Motor neuron (in vitro differentiated cells): ENCODE measurements around the gene HSPH1. TPM values are rescaled to one million over a fixed set of nuclear protein-coding genes. Genes with fewer than 3 reads are reported as not detected.

ENCODE experiments used
- ATAC-seq, 8 experiments: fragments of 200-7000 bp; cut with Tn5 transposase; replicated peaks in 6 of 8; 2 replicates each; pipeline ENCODE4 v1.8.0; 2021; ENCODE audit warnings: mild to moderate bottlenecking in 8 of 8, moderate library complexity in 8 of 8
- H3K27ac ChIP-seq, 2 donors: fragments of 250-450 bp; sonication (Bioruptor Pico); 2 replicates each; pipeline ENCODE4 v1.9.0; 2021; ENCODE audit warnings: antibody characterized with exemption in 2 of 2, mild to moderate bottlenecking in 2 of 2, moderate library complexity in 1 of 2
- H3K4me1 ChIP-seq, 2 donors: fragments of 250-450 bp; sonication (Bioruptor Pico); replicated peaks in 1 of 2; 2 replicates each; pipeline ENCODE4 v1.6.1; 2021; ENCODE audit warnings: antibody characterized with exemption in 2 of 2, mild to moderate bottlenecking in 2 of 2, moderate library complexity in 1 of 2
- H3K4me3 ChIP-seq, 5 donors: fragments of 250-450 bp; sonication (Bioruptor Pico); 2 replicates each; pipeline ENCODE4 v1.9.0; 2021; ENCODE audit warnings: antibody characterized with exemption in 5 of 5, mild to moderate bottlenecking in 5 of 5, moderate library complexity in 4 of 5
- WGBS, 10 experiments: fragments of 450-650 bp; shearing (Covaris generic); methylation state at CpG; one replicate each; pipeline ENCODE4 v1.0.0; 2022; 5-methylcytosine and 5-hydroxymethylcytosine counted together
- in situ Hi-C, 9 experiments: fragments of 400-800 bp; cut with MboI; loops; one replicate each; pipeline ENCODE4 v1.15.0; 2021; ENCODE audit warnings: low sequenced_read_pairs in 9 of 9, low pct_unique_long_range_greater_than_20kb in 2 of 9; ENCODE audit not compliant: unreplicated experiment in 9 of 9
- total RNA-seq, 8 experiments: library from RNA; unstranded; fragments of 300-600 nt; gene quantifications; 2 replicates each; pipeline versions ENCODE4 v1.2.3 to v1.2.4, GENCODE V29; 2022

HSPH1 gene
- total RNA-seq, result 100 to 1,000 TPM in 2 of 8 experiments, 10 to 100 TPM in 6; 34.9 to 129 (median 89.0) TPM

DNA sequence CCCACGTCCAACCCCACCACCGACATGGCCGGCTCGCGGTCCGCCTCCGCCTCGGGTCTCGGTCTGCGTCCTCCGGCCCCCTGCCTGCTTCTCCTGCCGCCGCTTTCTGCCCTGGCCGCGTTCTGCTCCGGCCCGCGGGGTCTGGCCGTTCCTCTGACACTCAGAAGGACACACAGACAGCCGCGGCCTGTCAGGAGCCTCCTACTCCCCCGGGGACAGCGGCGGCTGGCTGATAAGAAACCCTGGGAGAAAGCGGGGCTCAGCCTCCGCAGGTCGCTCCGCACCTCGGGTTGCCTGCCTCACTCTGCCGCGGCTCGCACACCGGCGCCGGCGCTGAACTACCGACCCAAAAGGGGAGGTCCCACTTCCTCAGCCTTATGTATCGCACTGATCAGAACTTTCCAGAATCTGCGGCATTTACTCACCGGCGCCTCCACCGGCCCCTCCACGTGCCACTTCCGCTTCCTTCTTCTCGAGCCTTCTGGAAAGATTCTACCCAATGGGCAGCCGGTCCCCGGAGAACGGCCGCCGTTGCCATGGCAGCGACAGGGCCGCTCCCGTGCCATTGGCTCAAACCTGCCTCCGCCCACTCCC lies at the start of gene HSPH1:
Gene HSPH1 (minus strand): TSS at position 348 of the 594 bp plus-strand sequence. CDS start 322 bp downstream, at position 26.
- 0 to 3% (median 1%) methylated on average over 12 to 18 of the region's 54 CpGs; no CpG with 5 or more reads in 5 of the 10 experiments for WGBS, 10 experiments
- in situ Hi-C loops, result no loop called here

DNA sequence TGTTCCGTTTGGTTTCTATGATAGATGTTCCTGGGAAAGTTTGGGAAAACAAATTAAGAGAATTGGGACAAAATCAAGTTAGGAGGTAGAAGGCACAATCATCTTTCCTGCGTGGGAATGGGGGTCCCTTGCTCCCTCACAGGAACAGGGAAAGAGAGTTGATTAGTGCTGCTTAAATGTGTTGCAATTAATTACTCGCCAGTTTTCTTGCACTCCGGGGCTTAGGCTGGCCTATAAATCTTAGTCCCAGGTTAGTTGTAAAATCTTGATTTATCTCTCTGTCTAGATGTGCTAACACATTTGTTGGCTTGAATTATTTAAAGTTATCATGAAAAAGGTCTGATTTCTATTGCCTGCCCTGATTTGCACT lies 48.1 kb upstream of the HSPH1 start:
- WGBS, 10 experiments, result 8 to 80% (median 52%) methylated on average over 1 to 4 of the region's 4 CpGs; no CpG with 5 or more reads in 1 of the 10 experiments
- peak in 1 of 8 experiments; percentile 15 for ATAC-seq
- H3K4me1 ChIP-seq, result peaks cover 27 to 36% of the 10 kb centered on the region in 2 donors
- no peak overlapping the region for H3K27ac ChIP-seq
- no peak overlapping the region for H3K4me3 ChIP-seq
- in situ Hi-C loops, result no loop called here

More for the DNA sequence above, at the start of gene HSPH1:
- Histone ChIP-seq H3K27ac (peak within 1 kb of the TSS; percentile 90 to 92), H3K4me3 (peak within 1 kb of the TSS; percentile 66 to 98 (median 71)), H3K4me1 (peaks cover 10 to 12% of the 10 kb centered on the region in 2 donors)
- peak; percentile 83 to 90 (median 86) for ATAC-seq

DNA sequence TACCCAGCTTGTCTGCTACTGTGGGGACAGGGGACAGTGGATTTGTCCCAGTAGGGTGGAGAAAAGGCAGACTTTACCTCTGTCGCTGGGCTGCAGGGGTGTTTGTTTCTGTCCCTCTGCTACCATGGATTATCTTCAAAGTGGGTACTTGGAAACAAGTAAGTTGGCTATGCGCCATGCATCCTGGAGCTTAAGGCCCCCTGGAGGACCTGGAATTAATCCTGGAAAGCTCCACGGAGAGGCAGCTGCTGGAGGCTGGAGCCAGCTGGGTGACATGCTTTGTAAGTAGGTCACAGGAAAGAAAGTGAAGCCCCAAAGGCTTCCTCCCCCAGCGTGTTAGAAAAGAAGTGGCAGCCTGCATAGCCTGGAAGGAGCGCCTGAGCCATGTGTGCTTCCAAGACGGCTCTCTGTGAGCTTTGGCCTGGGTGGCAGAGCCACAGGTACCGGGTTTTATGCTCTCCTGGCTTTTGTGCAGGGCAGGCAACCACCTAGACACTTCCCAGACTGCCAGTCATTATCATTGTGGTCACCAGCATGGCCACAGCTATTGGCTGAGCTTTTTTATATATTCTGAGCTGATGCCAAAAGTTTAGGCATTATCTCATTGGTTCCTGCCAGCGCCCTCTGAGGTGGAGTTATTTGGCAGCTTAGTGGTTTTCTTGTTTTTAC lies 47.6 kb upstream of the HSPH1 start:
- Histone ChIP-seq H3K4me1 (peaks cover 28 to 37% of the 10 kb centered on the region in 2 donors), H3K4me3 (no peak overlapping the region), H3K27ac (peak overlapping the region in 1 of 2 donors; percentile 7)
- in situ Hi-C loops, result no loop called here
- ATAC-seq, result peak; percentile 18 to 89 (median 59)
- WGBS, 10 experiments, result 5 to 45% (median 10%) methylated on average over 2 to 7 of the region's 8 CpGs; no CpG with 5 or more reads in 5 of the 10 experiments

DNA sequence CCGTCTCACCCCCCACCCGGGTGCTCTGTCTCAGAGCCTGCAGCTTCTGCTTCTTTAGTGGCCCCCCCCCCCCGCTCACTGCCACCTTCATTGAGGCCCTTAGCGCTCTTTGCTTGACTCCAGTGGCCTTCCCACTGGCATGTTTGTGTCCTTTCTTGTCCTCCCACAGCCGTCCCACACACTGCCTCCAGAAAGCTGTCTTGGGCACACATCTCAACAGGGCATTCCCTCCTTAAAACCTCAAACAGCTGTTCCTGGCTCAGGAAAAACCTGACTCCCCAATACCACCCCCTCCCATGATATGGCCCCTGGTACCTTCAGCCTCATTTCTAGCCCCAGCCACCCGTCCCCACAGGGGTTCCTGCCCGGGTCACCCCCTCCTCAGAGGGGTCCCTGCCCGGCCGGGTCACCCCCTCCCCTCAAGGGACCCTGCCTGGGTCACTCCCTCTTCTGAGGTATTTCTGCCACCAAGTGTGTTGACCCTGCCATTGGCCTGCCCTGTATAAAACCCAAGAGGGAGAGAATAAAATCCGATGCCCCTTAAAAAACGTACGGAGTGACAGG lies 46.9 kb upstream of the HSPH1 start:
- peaks cover 23 to 36% of the 10 kb centered on the region in 2 donors for H3K4me1 ChIP-seq
- in situ Hi-C loops, result no loop called here
- WGBS, 10 experiments, result 60 to 93% (median 80%) methylated on average over 1 to 3 of the region's 12 CpGs; no CpG with 5 or more reads in 7 of the 10 experiments
- H3K27ac ChIP-seq, result no peak overlapping the region
- no peak for ATAC-seq
- no peak overlapping the region for H3K4me3 ChIP-seq

DNA sequence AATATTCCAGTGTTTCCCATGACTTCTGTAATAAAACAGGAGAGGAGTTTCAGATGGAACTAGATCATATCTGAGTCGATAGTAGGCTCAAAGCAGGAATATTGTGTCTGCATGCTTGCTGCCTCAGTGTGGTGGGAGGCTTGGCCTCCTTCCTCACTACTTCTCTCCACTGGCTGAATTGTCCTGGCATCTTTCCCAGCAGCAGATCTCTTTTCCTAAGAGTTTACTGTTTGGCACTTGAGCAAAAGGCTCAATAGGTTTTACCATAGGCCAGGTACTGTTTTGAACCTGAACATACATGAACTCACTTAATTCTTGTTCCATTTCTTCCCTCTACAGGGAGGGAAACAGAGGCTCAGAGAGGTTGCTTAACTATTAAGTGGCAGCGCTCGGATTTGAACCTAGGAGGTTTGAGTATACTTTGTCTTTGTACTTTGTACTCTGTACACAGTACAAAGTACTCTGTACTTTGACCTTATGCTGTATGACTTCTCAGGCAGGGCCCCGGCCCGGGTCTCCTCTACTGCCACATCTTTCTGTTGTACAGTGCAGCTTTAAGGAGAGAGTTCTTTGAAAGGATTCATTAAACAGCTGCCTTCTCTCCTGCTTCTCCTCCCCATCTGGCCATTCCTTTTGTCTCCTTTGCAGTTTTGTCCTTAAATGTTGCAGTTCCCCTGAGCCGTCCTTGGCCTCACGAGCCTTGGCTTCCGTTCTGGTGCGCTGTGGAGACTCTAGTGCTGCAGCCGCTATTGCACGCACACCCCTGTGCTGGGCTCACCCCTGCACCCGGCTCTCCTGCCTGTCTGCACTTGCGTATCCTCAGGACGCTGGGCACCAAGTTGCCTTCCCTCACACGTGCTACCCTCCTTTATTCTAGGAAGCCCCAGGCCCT lies 46.2 kb upstream of the HSPH1 start:
- Histone ChIP-seq H3K4me3 (no peak overlapping the region), H3K4me1 (peaks cover 23 to 36% of the 10 kb centered on the region in 2 donors), H3K27ac (no peak overlapping the region)
- in situ Hi-C loops, result no loop called here
- peak in 5 of 8 experiments; percentile 21 to 63 (median 51) for ATAC-seq
- 36 to 100% (median 76%) methylated on average over 1 to 8 of the region's 15 CpGs; no CpG with 5 or more reads in 1 of the 10 experiments for WGBS, 10 experiments

DNA sequence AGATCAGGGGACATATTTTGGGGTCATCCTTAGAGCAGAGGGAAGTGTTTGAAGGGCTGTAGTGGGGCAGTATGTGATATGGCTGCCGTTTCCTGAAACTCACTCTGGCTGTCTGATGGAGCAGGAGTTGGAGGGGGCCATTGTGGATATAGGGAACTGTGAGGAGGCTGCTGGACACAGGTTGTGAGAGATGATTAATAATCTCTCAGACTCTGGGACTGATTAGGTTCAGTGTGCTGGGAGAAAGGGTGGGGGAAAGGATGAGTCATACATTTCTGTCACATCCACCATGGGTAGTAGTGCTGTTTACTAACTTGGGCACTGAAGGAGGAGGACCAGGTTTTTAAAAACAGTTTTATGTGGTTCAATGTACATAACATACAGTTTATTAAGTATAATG lies 42.9 kb upstream of the HSPH1 start:
- WGBS, 10 experiments, result 0 to 100% (median 80%) methylated on average over 1 of the region's 1 CpG; no CpG with 5 or more reads in 6 of the 10 experiments
- Histone ChIP-seq H3K4me3 (no peak overlapping the region), H3K27ac (no peak overlapping the region), H3K4me1 (peaks cover 20 to 29% of the 10 kb centered on the region in 2 donors)
- in situ Hi-C loops, result no loop called here
- peak in 6 of 8 experiments; percentile 1 to 60 (median 52) for ATAC-seq

DNA sequence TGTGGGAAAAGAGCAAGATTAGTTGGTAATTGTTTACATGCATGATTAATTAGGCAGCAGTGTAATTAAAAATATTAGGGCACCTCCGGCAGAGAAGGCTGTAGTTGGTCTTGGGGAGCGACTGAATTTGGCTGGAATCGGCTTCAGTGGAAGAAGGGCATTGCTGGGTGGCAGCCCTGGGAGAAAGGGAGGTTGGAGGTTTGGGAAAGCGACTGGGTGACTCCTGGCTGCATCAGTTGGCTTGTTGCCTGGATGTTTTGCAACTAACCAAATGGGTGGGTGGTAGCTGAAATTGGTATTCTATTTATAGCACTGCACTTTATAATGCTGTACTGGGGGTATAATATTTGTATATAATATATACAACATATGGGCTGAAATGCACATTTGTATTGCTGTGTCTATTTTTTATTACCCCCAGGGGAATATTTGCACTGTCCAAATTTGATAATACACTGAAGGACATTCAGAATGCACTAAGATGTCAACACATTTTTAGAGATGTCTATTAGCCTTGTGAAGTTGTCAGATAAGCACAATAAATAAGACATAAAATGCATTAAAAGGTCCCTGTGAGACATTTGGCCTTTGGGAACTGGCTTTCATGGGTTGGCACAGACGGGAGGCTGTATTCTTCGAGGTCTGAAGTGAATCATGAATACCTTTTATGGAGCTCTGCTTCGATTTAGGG lies 39.8 kb upstream of the HSPH1 start:
- ATAC-seq, result no peak

DNA sequence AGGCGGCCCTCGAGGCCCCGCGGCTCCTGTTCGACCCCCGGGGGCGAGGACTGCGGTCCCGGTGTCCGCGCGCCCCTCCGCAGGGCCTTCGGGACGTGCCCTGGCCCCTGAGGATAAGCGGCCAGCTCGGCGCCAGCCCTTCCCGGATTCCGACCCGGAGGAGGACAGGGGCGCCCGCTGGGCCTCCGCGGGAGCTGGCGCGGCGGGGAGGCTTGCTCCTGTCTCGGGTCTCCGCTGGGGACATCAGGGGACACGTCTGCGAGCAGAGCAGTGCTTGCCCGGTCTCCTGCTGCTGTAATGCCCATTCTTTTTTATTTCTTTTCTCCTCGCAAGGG lies 38.9 kb upstream of the HSPH1 start:
- H3K4me3 ChIP-seq, result peak overlapping the region; percentile 82 to 100 (median 93)
- H3K27ac ChIP-seq, result peak overlapping the region; percentile 86 to 95
- ATAC-seq, result peak; percentile 29 to 57 (median 46)
- H3K4me1 ChIP-seq, result peaks cover 10 to 13% of the 10 kb centered on the region in 2 donors
- in situ Hi-C loops, result no loop called here
- WGBS, 10 experiments, result 0 to 4% (median 0%) methylated on average over 1 to 13 of the region's 34 CpGs; no CpG with 5 or more reads in 3 of the 10 experiments

More for the DNA sequence above, 39.8 kb upstream of the HSPH1 start:
- 4 to 100% (median 20%) methylated on average over 1 to 7 of the region's 7 CpGs; no CpG with 5 or more reads in 1 of the 10 experiments for WGBS, 10 experiments
- H3K4me1 ChIP-seq, result peaks cover 10 to 13% of the 10 kb centered on the region in 2 donors
- H3K4me3 ChIP-seq, result peak overlapping the region; percentile 82 to 100 (median 93)
- no peak overlapping the region for H3K27ac ChIP-seq
- in situ Hi-C loops, result no loop called here

DNA sequence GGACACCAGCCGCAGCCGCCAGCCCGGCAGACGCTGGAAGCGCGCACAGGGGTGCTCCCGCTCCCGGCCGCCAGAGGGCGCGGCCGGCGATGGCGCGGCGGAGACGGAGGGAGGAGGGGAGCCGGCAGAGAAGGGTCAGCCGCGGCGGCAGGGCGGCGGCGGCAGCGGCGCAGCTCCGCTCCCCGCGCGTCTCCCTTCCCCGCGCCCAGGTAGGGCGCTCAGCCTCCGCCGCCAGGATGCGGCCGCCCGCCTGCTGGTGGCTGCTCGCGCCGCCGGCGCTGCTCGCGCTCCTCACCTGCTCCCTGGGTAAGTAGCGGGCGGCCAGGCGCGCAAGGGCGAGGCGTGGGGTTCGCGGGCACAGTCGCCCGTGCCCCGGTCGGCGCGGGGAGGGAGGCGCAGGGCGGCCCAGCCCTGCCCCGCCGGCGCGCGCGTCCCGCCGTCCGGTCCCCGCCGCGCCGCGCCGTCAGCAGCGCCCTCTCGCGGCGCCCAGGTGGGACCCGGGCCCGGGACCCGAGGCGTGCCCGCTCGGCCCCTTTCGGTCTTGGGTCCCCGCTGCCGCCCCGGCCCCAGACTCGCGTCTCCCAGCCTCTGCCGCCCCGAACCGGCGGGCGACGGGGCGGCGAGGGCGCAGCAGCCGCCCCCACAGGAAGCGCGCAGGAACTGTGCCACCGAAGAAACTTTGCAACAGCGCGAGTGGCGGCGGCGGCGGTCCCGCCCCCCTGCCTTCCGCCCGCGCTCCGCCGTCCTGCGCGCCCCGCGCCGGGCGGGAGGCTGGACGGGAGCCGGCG lies 38.3 kb upstream of the HSPH1 start, which contains the start of gene B3GLCT:
Gene B3GLCT (plus strand): TSS at position 127 of the 788 bp plus-strand sequence. CDS start 110 bp downstream, at position 237.
- Histone ChIP-seq H3K4me3 (peak within 1 kb of the TSS; percentile 82 to 100 (median 93)), H3K4me1 (peaks cover 10 to 13% of the 10 kb centered on the region in 2 donors), H3K27ac (peak within 1 kb of the TSS; percentile 86 to 95)
- peak; percentile 75 to 88 (median 80) for ATAC-seq
- in situ Hi-C loops, result no loop called here
- WGBS, 10 experiments, result 0 to 3% (median 0%) methylated on average over 1 to 7 of the region's 126 CpGs; no CpG with 5 or more reads in 7 of the 10 experiments

DNA sequence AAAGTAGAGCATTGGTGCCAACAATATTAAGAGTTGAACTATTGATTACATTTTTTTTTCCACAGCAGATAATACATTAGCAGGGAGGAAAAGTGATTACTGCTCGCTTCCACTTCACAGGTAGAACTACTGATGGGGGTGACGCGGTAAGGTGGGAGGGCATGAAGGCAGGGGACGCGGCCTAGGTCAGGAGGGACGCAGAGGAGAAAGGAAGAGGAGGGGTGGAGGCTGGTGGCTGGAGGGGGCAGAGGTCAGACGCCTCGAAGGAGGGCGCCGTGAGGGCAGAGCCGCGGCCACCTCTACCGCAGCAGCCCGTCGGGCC lies 37.8 kb upstream of the HSPH1 start:
- 0 to 60% (median 32%) methylated on average over 2 to 13 of the region's 15 CpGs; no CpG with 5 or more reads in 5 of the 10 experiments for WGBS, 10 experiments
- Histone ChIP-seq H3K4me3 (peak overlapping the region; percentile 82 to 100 (median 93)), H3K27ac (peak overlapping the region in 1 of 2 donors; percentile 95), H3K4me1 (peaks cover 7 to 9% of the 10 kb centered on the region in 2 donors)
- ATAC-seq, result peak in 1 of 8 experiments; percentile 5
- in situ Hi-C loops, result no loop called here

DNA sequence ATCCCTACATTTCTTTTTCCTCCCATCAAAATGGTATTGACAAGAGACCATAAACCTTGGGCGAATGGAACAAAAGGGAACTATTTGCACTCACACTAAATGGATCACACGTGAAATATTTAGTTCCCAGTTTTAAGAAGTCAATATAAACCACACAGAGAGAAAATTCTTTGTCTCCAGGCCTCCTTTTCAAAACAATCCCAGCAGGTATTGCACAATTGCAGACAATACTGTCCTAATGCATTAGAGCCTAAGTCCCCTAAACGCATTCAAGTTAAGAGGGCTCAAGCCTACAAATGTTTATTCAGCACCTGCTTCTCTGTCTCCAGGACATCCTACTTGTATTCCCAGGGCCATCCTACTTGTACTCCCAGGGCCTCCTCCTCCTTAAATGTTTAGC lies 36.8 kb upstream of the HSPH1 start:
- Histone ChIP-seq H3K4me3 (no peak overlapping the region), H3K4me1 (peaks cover 0 to 6% of the 10 kb centered on the region in 2 donors), H3K27ac (no peak overlapping the region)
- ATAC-seq, result no peak
- WGBS, 10 experiments, result 37 to 100% (median 95%) methylated on average over 1 to 3 of the region's 3 CpGs; no CpG with 5 or more reads in 1 of the 10 experiments
- in situ Hi-C loops, result no loop called here
